HFFc6 (cell line): ENCODE results near the gene SUMO3. TPM values are rescaled to one million over a fixed set of nuclear protein-coding genes. Genes with fewer than 3 reads are reported as not detected.

Experiments
- DNase-seq: peaks from one replicate; pipeline ENCODE4 v3.0.0-alpha.2; 2018
- H3K27ac Mint-ChIP-seq: 2 replicates; pipeline ENCODE4 v1.8.0; 2020; ENCODE audit warnings: mild to moderate bottlenecking, mixed read lengths
- H3K27me3 Mint-ChIP-seq: 2 replicates; pipeline ENCODE4 v1.8.0; 2021; ENCODE audit warnings: mild to moderate bottlenecking, moderate library complexity, mixed read lengths; ENCODE audit not compliant: insufficient read depth
- H3K36me3 Mint-ChIP-seq: 2 replicates; pipeline ENCODE4 v1.8.0; 2021; ENCODE audit warnings: low read depth, mixed read lengths
- H3K4me1 Mint-ChIP-seq: 2 replicates; pipeline ENCODE4 v1.8.0; 2020; ENCODE audit warnings: low read depth, mixed read lengths
- H3K4me3 Mint-ChIP-seq: 2 replicates; pipeline ENCODE4 v1.8.0; 2020; ENCODE audit warnings: mild to moderate bottlenecking, moderate library complexity, mixed read lengths
- H3K9me3 Mint-ChIP-seq: 2 replicates; pipeline ENCODE4 v1.8.0; 2020; ENCODE audit warnings: mild to moderate bottlenecking, mixed read lengths
- CTCF ChIP-seq: fragments of 200-600 bp; sonication (generic); IDR thresholded peaks from 2 replicates; pipeline ENCODE4 v1.5.0; 2021; ENCODE audit warnings: antibody characterized with exemption, mild to moderate bottlenecking
- total RNA-seq, 6 experiments: library from RNA; stranded (reverse); fragmentation: NEBNext Ultra II Directional; extraction: Animal tissue kit (Norgen Biotek cat#: 25700); gene quantifications; 2 replicates in 1 of 6; 3 replicates in 5 of 6; pipeline ENCODE4 v1.2.3, GENCODE V29; 2021

The SUMO3 gene
- total RNA-seq, 6 experiments from 2014 or later: 116 to 160 (median 147) TPM

GRCh38 chr21:44845418-44846223, 27.8 kb upstream of the SUMO3 start:
- no peaks in the 10 kb centered on the region for H3K36me3 Mint-ChIP-seq
- H3K9me3 Mint-ChIP-seq: no peaks in the 10 kb centered on the region
- peak overlapping the region; percentile 83 for H3K27ac Mint-ChIP-seq
- peak overlapping the region; percentile 80 for H3K4me3 Mint-ChIP-seq
- H3K4me1 Mint-ChIP-seq: peaks cover 10% of the 10 kb centered on the region
- TF ChIP-seq CTCF: peak; percentile 73
- peak; percentile 41 for DNase-seq
- peaks cover 30% of the 10 kb centered on the region for H3K27me3 Mint-ChIP-seq

GRCh38 chr21:44844256-44844655, 26.4 kb upstream of the SUMO3 start:
- H3K4me3 Mint-ChIP-seq: no peak overlapping the region
- no peak for TF ChIP-seq CTCF
- peaks cover 35% of the 10 kb centered on the region for H3K27me3 Mint-ChIP-seq
- no peak overlapping the region for H3K27ac Mint-ChIP-seq
- no peak for DNase-seq
- H3K36me3 Mint-ChIP-seq: no peaks in the 10 kb centered on the region
- no peaks in the 10 kb centered on the region for H3K9me3 Mint-ChIP-seq
- peaks cover 10% of the 10 kb centered on the region for H3K4me1 Mint-ChIP-seq

GRCh38 chr21:44842721-44843445, 25.0 kb upstream of the SUMO3 start:
- H3K9me3 Mint-ChIP-seq: no peaks in the 10 kb centered on the region
- no peak for TF ChIP-seq CTCF
- no peaks in the 10 kb centered on the region for H3K36me3 Mint-ChIP-seq
- no peak overlapping the region for H3K27ac Mint-ChIP-seq
- no peak for DNase-seq
- H3K27me3 Mint-ChIP-seq: peaks cover 39% of the 10 kb centered on the region
- H3K4me3 Mint-ChIP-seq: no peak overlapping the region
- H3K4me1 Mint-ChIP-seq: peaks cover 10% of the 10 kb centered on the region

- H3K27ac Mint-ChIP-seq: no peak overlapping the region
- peaks cover 39% of the 10 kb centered on the region for H3K27me3 Mint-ChIP-seq
- H3K9me3 Mint-ChIP-seq: no peaks in the 10 kb centered on the region
- no peaks in the 10 kb centered on the region for H3K36me3 Mint-ChIP-seq
- H3K4me1 Mint-ChIP-seq: peaks cover 10% of the 10 kb centered on the region
- no peak for DNase-seq
- no peak overlapping the region for H3K4me3 Mint-ChIP-seq
- TF ChIP-seq CTCF: no peak
Measured at GRCh38 chr21:44842087-44842486, 24.2 kb upstream of the SUMO3 start.

GRCh38 chr21:44840771-44841170, 22.9 kb upstream of the SUMO3 start:
- Mint-ChIP-seq H3K9me3 (no peaks in the 10 kb centered on the region), H3K36me3 (no peaks in the 10 kb centered on the region), H3K27ac (no peak overlapping the region), H3K4me3 (no peak overlapping the region), H3K27me3 (peaks cover 39% of the 10 kb centered on the region), H3K4me1 (no peaks in the 10 kb centered on the region; the same call in 1 of the 2 replicates)
- no peak for TF ChIP-seq CTCF
- no peak for DNase-seq
